Muscle layer of duodenum (tissue), 2 donors: ENCODE results near the gene INMT.

ENCODE experiments used
- H3K27ac ChIP-seq: one replicate; pipeline ENCODE4 v1.7.0; 2013; ENCODE audit warnings: mild to moderate bottlenecking, low read length
- H3K27me3 ChIP-seq: one replicate; pipeline ENCODE4 v1.7.0; 2013; ENCODE audit warnings: low read depth, mild to moderate bottlenecking, control low read depth, low read length
- H3K36me3 ChIP-seq, 2 donors: one replicate each; pipeline ENCODE4 v1.7.0; 2013; ENCODE audit warnings: low read length in 2 of 2, control low read depth in 1 of 2, mild to moderate bottlenecking in 1 of 2; ENCODE audit not compliant: insufficient read depth in 2 of 2, control insufficient read depth in 1 of 2
- H3K4me1 ChIP-seq, 2 donors: one replicate each; pipeline ENCODE4 v1.7.0; 2013; ENCODE audit warnings: low read length in 2 of 2, mild to moderate bottlenecking in 2 of 2, control low read depth in 1 of 2, moderate library complexity in 1 of 2; ENCODE audit not compliant: insufficient read depth in 2 of 2, control insufficient read depth in 1 of 2
- H3K4me3 ChIP-seq, 2 donors: one replicate each; pipeline ENCODE4 v1.7.0; 2013; ENCODE audit warnings: low read length in 2 of 2, low read depth in 1 of 2, mild to moderate bottlenecking in 1 of 2
- H3K9me3 ChIP-seq, 2 donors: one replicate each; pipeline ENCODE4 v1.7.0; 2013; ENCODE audit warnings: low read length in 2 of 2, control low read depth in 1 of 2, mild to moderate bottlenecking in 1 of 2; ENCODE audit not compliant: control insufficient read depth in 1 of 2
- donor health status: healthy.

INMT gene

GRCh38 chr7:30789334-30789711 is 37.4 kb downstream of the INMT start:
- no peaks in the 10 kb centered on the region for H3K4me1 ChIP-seq
- H3K4me3 ChIP-seq = no peak overlapping the region
- peak overlapping the region; percentile 50 for H3K27ac ChIP-seq
- no peaks in the 10 kb centered on the region for H3K9me3 ChIP-seq
- peaks cover 4 to 23% of the 10 kb centered on the region in 2 donors for H3K36me3 ChIP-seq
- no peaks in the 10 kb centered on the region for H3K27me3 ChIP-seq

GRCh38 chr7:30790356-30790755 is 38.4 kb downstream of the INMT start:
- H3K36me3 ChIP-seq = peaks cover 4 to 13% of the 10 kb centered on the region in 2 donors
- no peak overlapping the region for H3K27ac ChIP-seq
- peaks cover 0 to 5% of the 10 kb centered on the region in 2 donors for H3K4me1 ChIP-seq
- no peaks in the 10 kb centered on the region for H3K9me3 ChIP-seq
- H3K27me3 ChIP-seq = no peaks in the 10 kb centered on the region
- no peak overlapping the region for H3K4me3 ChIP-seq

- Histone ChIP-seq H3K27ac (no peak overlapping the region), H3K36me3 (peaks cover 4 to 7% of the 10 kb centered on the region in 2 donors), H3K4me3 (no peak overlapping the region), H3K27me3 (no peaks in the 10 kb centered on the region), H3K4me1 (peaks cover 5 to 13% of the 10 kb centered on the region in 2 donors), H3K9me3 (no peaks in the 10 kb centered on the region)
Observed at GRCh38 chr7:30791114-30791513, 39.2 kb downstream of the INMT start.

GRCh38 chr7:30795161-30795948 is 43.4 kb downstream of the INMT start:
- no peak overlapping the region for H3K4me3 ChIP-seq
- H3K36me3 ChIP-seq = peaks cover 0 to 7% of the 10 kb centered on the region in 2 donors
- H3K9me3 ChIP-seq = no peaks in the 10 kb centered on the region
- peaks cover 27 to 44% of the 10 kb centered on the region in 2 donors for H3K4me1 ChIP-seq
- H3K27me3 ChIP-seq = no peaks in the 10 kb centered on the region
- peak overlapping the region; percentile 61 for H3K27ac ChIP-seq

- Histone ChIP-seq H3K36me3 (peaks cover 0 to 7% of the 10 kb centered on the region in 2 donors), H3K4me1 (peaks cover 29 to 51% of the 10 kb centered on the region in 2 donors), H3K9me3 (no peaks in the 10 kb centered on the region), H3K4me3 (no peak overlapping the region), H3K27ac (peak overlapping the region; percentile 61), H3K27me3 (no peaks in the 10 kb centered on the region)
Observed at GRCh38 chr7:30796105-30796869, 44.4 kb downstream of the INMT start.

- no peaks in the 10 kb centered on the region for H3K9me3 ChIP-seq
- no peaks in the 10 kb centered on the region for H3K27me3 ChIP-seq
- peak overlapping the region; percentile 61 for H3K27ac ChIP-seq
- H3K4me3 ChIP-seq = no peak overlapping the region
- H3K36me3 ChIP-seq = no peaks in the 10 kb centered on the region
- peaks cover 29 to 51% of the 10 kb centered on the region in 2 donors for H3K4me1 ChIP-seq
Observed at GRCh38 chr7:30797176-30798040, 45.5 kb downstream of the INMT start.

- Histone ChIP-seq H3K27me3 (no peaks in the 10 kb centered on the region), H3K9me3 (no peaks in the 10 kb centered on the region), H3K4me1 (peaks cover 29 to 51% of the 10 kb centered on the region in 2 donors), H3K27ac (peak overlapping the region; percentile 52), H3K36me3 (no peaks in the 10 kb centered on the region), H3K4me3 (no peak overlapping the region)
Observed at GRCh38 chr7:30799206-30799975, 47.5 kb downstream of the INMT start.

GRCh38 chr7:30799976-30800661 is 48.2 kb downstream of the INMT start:
- Histone ChIP-seq H3K27ac (peak overlapping the region; percentile 14), H3K9me3 (no peaks in the 10 kb centered on the region), H3K4me3 (no peak overlapping the region), H3K27me3 (no peaks in the 10 kb centered on the region), H3K4me1 (peaks cover 29 to 49% of the 10 kb centered on the region in 2 donors), H3K36me3 (no peaks in the 10 kb centered on the region)

GRCh38 chr7:30800785-30801252 is 48.9 kb downstream of the INMT start:
- Histone ChIP-seq H3K27ac (no peak overlapping the region), H3K9me3 (no peaks in the 10 kb centered on the region), H3K4me1 (peaks cover 28 to 48% of the 10 kb centered on the region in 2 donors), H3K27me3 (no peaks in the 10 kb centered on the region), H3K36me3 (no peaks in the 10 kb centered on the region), H3K4me3 (no peak overlapping the region)

- H3K36me3 ChIP-seq = no peaks in the 10 kb centered on the region
- peaks cover 11 to 30% of the 10 kb centered on the region in 2 donors for H3K4me1 ChIP-seq
Observed at GRCh38 chr7:30802812-30803211, 50.9 kb downstream of the INMT start.

More at GRCh38 chr7:30802812-30803211, 50.9 kb downstream of the INMT start:
- Histone ChIP-seq H3K4me3 (no peak overlapping the region), H3K9me3 (no peaks in the 10 kb centered on the region), H3K27ac (no peak overlapping the region), H3K27me3 (no peaks in the 10 kb centered on the region)
